ENCODE results near the gene ELOVL3. TPM values are rescaled to one million over a fixed set of nuclear protein-coding genes. Genes with fewer than 3 reads are reported as not detected.

Gene ELOVL3
- total and polyA plus RNA-seq, 2 of the 13 experiments (the other 11 are each of a cell fraction or from before 2014, with no cell fraction given), result 0.58 to 0.69 TPM

GRCh38 chr10:102245082-102245931, 19.2 kb downstream of the ELOVL3 start, which contains the start of gene GBF1 (continued):
- peak; percentile 88 for TF ChIP-seq CREB1 (IDR thresholded peaks at IDR 0.05)
- TF ChIP-seq CREB1 (CRISPR knock-in tag; IDR thresholded peaks at IDR 0.05), result peak; percentile 95
- TF ChIP-seq SETDB1 (CRISPR knock-in tag; IDR thresholded peaks at IDR 0.05; ENCODE audit: borderline replicate concordance), result no peak
- TF ChIP-seq ZFP62 (CRISPR knock-in tag; IDR thresholded peaks at IDR 0.05), result no peak
- no peak for TF ChIP-seq ZNF549 (CRISPR knock-in tag; IDR thresholded peaks at IDR 0.05)
- TF ChIP-seq YEATS2 (CRISPR knock-in tag; IDR thresholded peaks at IDR 0.05; ENCODE audit: borderline replicate concordance), result peak; percentile 80
- TF ChIP-seq ZNF543 (CRISPR knock-in tag; IDR thresholded peaks at IDR 0.05), result no peak
- no peak for TF ChIP-seq MBNL3 (CRISPR knock-in tag; conservative IDR thresholded peaks at IDR 0.05)
- TF ChIP-seq HOXA5 (CRISPR knock-in tag; IDR thresholded peaks at IDR 0.05), result peak; percentile 63
- peak; percentile 94 for TF ChIP-seq HOXA3 (CRISPR knock-in tag; IDR thresholded peaks at IDR 0.05)
- TF ChIP-seq HNRNPL (IDR thresholded peaks at IDR 0.05; ENCODE audit: low read depth, low read length), result no peak
- TF ChIP-seq, protein P1, sequence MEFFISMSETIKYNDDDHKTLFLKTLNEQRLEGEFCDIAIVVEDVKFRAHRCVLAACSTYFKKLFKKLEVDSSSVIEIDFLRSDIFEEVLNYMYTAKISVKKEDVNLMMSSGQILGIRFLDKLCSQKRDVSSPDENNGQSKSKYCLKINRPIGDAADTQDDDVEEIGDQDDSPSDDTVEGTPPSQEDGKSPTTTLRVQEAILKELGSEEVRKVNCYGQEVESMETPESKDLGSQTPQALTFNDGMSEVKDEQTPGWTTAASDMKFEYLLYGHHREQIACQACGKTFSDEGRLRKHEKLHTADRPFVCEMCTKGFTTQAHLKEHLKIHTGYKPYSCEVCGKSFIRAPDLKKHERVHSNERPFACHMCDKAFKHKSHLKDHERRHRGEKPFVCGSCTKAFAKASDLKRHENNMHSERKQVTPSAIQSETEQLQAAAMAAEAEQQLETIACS (CRISPR knock-in tag; IDR thresholded peaks at IDR 0.05), result no peak
- TF ChIP-seq ZNF260 (CRISPR knock-in tag; IDR thresholded peaks at IDR 0.05; ENCODE audit: borderline replicate concordance, low read depth), result no peak
- no peak for TF ChIP-seq ZNF20 (CRISPR knock-in tag; IDR thresholded peaks at IDR 0.05)
- peak; percentile 56; the same call in 1 of the 2 replicates for TF ChIP-seq ZNF335 (CRISPR knock-in tag; IDR thresholded peaks at IDR 0.05)
- TF ChIP-seq, protein P2, sequence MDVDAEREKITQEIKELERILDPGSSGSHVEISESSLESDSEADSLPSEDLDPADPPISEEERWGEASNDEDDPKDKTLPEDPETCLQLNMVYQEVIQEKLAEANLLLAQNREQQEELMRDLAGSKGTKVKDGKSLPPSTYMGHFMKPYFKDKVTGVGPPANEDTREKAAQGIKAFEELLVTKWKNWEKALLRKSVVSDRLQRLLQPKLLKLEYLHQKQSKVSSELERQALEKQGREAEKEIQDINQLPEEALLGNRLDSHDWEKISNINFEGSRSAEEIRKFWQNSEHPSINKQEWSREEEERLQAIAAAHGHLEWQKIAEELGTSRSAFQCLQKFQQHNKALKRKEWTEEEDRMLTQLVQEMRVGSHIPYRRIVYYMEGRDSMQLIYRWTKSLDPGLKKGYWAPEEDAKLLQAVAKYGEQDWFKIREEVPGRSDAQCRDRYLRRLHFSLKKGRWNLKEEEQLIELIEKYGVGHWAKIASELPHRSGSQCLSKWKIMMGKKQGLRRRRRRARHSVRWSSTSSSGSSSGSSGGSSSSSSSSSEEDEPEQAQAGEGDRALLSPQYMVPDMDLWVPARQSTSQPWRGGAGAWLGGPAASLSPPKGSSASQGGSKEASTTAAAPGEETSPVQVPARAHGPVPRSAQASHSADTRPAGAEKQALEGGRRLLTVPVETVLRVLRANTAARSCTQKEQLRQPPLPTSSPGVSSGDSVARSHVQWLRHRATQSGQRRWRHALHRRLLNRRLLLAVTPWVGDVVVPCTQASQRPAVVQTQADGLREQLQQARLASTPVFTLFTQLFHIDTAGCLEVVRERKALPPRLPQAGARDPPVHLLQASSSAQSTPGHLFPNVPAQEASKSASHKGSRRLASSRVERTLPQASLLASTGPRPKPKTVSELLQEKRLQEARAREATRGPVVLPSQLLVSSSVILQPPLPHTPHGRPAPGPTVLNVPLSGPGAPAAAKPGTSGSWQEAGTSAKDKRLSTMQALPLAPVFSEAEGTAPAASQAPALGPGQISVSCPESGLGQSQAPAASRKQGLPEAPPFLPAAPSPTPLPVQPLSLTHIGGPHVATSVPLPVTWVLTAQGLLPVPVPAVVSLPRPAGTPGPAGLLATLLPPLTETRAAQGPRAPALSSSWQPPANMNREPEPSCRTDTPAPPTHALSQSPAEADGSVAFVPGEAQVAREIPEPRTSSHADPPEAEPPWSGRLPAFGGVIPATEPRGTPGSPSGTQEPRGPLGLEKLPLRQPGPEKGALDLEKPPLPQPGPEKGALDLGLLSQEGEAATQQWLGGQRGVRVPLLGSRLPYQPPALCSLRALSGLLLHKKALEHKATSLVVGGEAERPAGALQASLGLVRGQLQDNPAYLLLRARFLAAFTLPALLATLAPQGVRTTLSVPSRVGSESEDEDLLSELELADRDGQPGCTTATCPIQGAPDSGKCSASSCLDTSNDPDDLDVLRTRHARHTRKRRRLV (CRISPR knock-in tag; IDR thresholded peaks at IDR 0.05), result no peak; the same call in 1 of the 2 replicates
- 0 out of 2 replicates have a peak, but pooled peaks have one; percentile 49 for TF ChIP-seq NAIF1 (CRISPR knock-in tag; IDR thresholded peaks at IDR 0.05; ENCODE audit: borderline replicate concordance)
- no peak; the same call in 1 of the 2 replicates for TF ChIP-seq ZNF747 (CRISPR knock-in tag; IDR thresholded peaks at IDR 0.05; ENCODE audit: borderline replicate concordance)
- no peak for TF ChIP-seq CENPX (CRISPR knock-in tag; IDR thresholded peaks at IDR 0.05)

All from HepG2 (cell line).